GM12872 (cell line): ENCODE results near the gene ZGPAT.

Source experiments
- TF ChIP-seq, protein P1 (sequence below): IDR thresholded peaks from 3 replicates; pipeline ENCODE4 v1.5.1; 2011; ENCODE audit warnings: low read depth, mild to moderate bottlenecking, low read length, moderate library complexity; ENCODE audit not compliant: insufficient read depth

The ZGPAT gene

DNA sequence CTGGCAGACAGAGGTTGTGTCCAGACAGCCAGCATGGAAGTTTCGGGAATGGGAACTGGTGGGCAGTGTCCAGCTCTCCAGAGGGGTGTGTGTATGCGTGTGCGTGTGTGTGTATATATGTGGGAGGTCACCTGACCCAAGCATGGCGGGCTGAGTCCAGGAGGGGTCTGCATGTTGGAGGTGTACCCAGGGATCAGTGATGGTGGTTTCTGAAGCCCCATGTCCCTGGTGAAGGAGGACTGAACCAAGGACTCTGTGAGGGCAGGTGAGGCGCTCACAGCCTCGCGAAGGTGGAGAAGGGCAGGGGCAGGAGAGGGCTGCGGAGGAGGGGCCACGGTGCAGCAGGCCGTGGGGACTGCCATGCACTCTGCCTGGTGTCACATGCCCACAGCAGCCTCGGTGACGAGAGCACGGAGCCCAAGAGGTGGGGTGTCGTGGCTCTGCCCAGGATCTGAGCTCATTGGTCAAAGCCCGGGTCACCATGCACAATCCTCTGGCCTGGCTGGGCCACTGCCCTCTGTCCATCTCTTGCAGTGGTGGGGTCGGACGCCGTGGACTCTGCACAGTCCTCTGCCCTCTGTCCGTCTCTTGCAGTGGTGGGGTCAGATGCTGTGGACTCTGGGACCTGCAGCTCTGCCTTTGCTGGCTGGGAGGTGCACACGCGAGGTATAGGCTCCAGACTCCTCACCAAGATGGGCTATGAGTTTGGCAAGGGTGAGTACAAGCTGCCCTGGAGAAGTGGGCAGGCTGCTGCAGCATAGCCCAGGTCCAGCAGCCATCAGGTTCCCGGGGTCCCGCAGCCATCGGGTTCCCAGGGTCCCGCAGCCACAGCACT is 26.5 kb downstream of the ZGPAT start:
- TF ChIP-seq, protein P1, sequence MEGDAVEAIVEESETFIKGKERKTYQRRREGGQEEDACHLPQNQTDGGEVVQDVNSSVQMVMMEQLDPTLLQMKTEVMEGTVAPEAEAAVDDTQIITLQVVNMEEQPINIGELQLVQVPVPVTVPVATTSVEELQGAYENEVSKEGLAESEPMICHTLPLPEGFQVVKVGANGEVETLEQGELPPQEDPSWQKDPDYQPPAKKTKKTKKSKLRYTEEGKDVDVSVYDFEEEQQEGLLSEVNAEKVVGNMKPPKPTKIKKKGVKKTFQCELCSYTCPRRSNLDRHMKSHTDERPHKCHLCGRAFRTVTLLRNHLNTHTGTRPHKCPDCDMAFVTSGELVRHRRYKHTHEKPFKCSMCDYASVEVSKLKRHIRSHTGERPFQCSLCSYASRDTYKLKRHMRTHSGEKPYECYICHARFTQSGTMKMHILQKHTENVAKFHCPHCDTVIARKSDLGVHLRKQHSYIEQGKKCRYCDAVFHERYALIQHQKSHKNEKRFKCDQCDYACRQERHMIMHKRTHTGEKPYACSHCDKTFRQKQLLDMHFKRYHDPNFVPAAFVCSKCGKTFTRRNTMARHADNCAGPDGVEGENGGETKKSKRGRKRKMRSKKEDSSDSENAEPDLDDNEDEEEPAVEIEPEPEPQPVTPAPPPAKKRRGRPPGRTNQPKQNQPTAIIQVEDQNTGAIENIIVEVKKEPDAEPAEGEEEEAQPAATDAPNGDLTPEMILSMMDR = no peak

GRCh38 chr20:63734946-63735858 is 27.4 kb downstream of the ZGPAT start:
- TF ChIP-seq, protein P1 = no peak

DNA sequence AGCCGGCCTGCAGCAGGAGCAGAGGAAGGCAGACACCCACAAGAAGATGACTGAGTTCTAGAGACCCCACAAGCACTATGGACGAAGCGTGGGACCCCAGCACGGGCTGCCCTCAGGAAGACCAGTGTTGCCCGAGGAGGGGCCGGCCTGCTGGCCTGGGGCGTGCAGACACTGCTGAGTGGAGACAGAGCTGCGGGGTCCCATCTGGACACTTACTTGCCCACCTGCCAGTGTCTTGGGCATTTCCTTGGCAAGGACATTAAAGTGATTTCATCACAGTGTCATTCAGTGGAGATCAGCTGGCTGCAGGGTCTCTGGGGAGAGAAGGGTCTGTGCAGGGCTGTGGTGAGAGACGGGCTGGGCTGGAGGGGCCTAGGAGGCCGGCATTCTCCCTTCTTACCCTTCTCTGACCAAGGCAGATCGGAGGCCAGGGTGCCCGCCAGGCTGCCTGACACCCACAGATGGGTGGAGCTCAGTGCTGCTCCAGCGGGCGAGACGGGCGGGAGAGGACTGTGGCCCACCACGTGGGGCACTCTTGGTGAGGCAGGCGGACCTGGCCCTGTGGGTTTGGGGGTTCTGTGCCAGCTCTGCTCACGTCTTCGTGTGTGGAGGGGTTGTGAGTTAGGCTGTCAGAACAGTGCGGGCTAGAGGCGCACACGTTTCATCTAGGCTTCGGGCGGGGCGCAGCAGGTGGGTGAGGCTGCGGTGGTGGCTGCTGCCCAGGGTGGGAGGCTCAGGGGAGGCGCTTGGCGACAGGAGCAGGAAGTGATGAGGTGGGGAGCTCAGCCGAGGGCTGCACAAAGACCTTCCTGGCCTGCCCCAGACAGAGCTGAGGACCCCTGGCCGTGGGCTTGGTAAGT is 28.2 kb downstream of the ZGPAT start, which contains the start of gene LIME1:
Gene LIME1, plus strand, starts transcription at position 806 of the 860 bp plus-strand sequence. CDS start 886 bp downstream, outside the sequence.
- TF ChIP-seq, protein P1 = peak; percentile 31; the same call in 2 of the 3 replicates

DNA sequence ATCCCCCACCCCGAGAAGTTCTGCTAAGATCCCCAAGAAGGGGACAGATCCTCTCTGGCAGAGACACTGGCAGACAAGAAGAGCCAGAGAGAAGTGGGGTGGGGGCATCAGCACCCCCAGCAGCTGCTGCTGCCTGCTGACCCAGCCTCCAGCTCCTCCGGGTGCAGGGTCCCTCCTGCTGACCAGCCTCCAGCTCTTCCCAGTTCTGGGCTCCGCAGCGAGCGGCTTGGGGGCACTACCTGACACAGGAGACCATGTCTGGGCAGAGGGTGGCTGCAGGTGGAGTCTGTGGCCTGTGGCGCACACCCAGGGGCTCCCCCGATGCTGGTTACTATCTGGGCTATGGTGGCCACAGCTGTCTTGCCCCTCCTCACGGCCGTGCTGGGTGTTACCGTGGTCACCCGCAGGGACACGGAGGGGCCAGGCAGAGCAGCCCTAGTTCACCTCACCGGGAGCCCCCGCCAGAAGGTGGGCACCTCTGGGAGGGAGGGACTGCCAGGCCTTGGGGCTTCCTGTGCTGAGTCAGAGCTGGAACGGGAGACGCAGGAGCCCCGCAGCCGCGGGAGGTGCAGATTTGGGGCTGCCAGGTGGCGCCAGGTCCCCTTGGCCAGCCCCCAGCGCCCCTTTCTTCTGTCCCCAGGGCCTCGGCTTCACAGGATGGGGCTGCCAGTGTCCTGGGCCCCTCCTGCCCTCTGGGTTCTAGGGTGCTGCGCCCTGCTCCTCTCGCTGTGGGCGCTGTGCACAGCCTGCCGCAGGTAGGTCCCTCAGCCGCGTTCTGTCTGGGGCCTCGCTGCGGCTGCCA is 29.3 kb downstream of the ZGPAT start:
- TF ChIP-seq, protein P1 = 0 out of 3 replicates have a peak, but pooled peaks have one; percentile 5

- TF ChIP-seq, protein P1 = no peak
These were observed 29.8 kb downstream of the ZGPAT start for GRCh38 chr20:63737695-63737944.

DNA sequence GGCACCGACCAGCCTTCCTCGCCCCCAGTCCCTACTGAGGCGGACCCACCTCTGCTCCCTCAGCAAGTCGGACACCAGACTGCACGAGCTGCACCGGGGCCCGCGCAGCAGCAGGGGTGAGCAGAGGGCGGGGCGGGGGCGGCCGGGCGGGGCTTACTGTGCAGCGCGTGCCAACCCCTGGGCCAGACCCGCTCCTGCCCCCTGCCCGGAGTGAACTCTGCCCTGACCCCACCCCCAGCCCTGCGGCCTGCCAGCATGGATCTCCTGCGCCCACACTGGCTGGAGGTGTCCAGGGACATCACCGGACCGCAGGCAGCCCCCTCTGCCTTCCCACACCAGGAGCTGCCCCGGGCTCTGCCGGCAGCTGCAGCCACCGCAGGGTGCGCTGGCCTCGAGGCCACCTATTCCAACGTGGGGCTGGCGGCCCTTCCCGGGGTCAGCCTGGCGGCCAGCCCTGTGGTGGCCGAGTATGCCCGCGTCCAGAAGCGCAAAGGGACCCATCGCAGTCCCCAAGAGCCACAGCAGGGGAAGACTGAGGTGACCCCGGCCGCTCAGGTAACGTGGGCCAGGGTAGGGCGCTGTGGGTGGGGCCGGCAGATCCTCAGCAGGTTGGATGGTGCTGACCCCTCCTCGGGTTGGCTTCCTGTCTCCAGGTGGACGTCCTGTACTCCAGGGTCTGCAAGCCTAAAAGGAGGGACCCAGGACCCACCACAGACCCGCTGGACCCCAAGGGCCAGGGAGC is 30.3 kb downstream of the ZGPAT start:
- TF ChIP-seq, protein P1 = no peak
